WI38 (cell line): ENCODE results near the gene SELENOO.
"Not testable (repeated sequence)": the region's sequence is repeated elsewhere in the genome, so short reads cannot be mapped to it uniquely, and the experiment has no call there.

ENCODE experiments used
- H3K4me3 ChIP-seq: 2 replicates; pipeline ENCODE4 v1.5.1; 2011; ENCODE audit warnings: low read depth, mild to moderate bottlenecking, control low read depth, low read length
- TF ChIP-seq, protein P1 (sequence below): IDR thresholded peaks from 2 replicates; pipeline ENCODE4 v1.5.1; 2012; ENCODE audit warnings: low read depth, mild to moderate bottlenecking, control low read depth, low read length

Gene SELENOO

DNA sequence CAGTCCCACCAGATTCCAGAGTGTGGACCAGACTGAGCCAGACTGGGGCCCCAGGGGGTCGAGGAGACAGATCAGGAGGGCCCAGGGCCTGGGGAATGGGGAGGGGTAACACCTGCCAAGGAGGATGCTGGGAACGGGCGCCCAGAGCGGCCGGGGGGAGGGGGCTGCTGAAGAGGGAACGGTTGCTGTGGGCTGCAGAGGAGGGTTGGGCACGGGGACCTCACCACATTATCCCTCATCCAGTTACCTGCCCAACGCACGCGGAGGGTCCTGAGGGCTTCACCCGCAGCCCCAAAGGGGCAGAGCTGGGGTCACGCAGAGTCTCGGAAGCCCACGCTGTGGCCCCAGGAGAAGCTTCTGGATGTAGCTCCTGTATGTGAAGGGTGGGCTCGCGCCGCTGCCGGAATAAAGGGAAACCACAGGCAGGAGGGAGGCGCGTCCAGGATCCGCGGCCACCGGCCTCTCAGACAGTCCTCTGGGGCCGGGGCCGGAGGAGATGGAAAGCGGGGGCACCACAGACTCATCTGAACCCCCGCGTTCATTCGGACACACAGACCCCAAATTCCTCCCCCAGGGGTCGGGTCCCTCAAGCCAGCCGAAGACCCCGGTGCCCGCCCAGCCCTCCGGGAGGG, 866 bp upstream of the SELENOO start:
- TF ChIP-seq, protein P1, sequence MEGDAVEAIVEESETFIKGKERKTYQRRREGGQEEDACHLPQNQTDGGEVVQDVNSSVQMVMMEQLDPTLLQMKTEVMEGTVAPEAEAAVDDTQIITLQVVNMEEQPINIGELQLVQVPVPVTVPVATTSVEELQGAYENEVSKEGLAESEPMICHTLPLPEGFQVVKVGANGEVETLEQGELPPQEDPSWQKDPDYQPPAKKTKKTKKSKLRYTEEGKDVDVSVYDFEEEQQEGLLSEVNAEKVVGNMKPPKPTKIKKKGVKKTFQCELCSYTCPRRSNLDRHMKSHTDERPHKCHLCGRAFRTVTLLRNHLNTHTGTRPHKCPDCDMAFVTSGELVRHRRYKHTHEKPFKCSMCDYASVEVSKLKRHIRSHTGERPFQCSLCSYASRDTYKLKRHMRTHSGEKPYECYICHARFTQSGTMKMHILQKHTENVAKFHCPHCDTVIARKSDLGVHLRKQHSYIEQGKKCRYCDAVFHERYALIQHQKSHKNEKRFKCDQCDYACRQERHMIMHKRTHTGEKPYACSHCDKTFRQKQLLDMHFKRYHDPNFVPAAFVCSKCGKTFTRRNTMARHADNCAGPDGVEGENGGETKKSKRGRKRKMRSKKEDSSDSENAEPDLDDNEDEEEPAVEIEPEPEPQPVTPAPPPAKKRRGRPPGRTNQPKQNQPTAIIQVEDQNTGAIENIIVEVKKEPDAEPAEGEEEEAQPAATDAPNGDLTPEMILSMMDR: no peak
- peak overlapping the region; percentile 72 for H3K4me3 ChIP-seq

DNA sequence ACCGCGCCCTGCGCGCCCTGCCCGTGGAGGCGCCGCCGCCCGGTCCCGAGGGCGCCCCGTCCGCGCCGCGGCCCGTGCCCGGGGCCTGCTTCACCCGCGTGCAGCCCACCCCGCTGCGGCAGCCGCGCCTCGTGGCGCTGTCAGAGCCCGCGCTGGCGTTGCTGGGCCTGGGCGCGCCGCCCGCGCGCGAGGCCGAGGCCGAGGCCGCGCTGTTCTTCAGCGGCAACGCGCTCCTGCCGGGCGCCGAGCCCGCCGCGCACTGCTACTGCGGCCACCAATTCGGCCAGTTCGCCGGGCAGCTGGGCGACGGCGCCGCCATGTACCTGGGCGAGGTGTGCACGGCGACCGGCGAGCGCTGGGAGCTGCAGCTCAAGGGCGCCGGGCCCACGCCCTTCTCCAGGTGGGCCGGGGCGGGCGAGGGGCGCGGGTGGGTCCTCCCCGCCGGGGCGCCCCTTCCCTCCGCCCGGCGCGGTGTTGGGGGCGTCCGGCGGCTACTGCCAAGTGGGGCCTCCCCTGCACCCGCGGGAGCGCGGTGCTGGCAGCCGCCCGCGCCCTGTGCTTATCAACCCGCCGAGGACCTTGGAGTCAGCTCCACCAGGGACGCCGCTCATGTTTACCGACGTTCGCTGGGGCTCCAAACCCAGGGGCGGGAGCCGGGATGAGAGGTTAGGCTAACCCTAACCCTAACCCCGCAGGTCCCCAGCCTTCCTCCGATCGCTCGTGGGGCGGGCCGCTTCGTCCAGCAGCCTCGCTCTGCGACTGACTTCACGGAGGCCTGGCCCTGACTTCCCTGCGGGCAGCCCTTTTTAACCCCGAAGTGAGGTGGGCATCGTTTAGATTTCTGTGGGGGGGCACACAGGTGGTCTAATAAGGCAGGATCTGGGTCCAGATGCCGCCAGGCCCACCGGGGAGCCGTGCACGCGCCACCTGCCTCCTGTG, 649 bp downstream of the SELENOO start:
- TF ChIP-seq, protein P1: no peak
- H3K4me3 ChIP-seq: peak overlapping the region; percentile 72

DNA sequence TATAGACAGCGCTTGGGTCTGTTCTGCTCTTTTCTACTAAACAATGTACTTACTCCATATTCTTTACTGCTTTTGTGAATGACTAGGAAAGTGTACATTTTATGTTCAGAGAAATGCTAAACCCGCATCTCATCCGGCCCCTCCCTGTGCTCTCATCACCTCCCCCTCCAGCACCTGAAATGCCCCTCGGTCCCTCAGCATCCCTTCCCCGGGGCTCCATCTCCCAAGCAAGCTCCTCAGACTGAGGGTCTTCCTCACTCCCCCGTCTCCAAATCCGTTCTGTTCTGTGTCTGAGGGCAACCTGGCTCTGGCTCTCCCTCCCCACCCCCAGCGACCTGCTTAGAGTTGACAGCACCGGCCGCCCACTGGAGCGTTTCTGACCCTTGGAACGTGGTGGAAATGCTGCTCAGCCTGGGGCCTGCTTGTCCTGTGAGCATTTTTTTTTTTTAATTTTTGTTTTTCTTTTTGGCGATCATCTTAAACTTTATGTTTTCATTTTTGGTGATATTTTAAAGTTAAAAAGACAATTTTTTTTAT, 1.4 kb downstream of the SELENOO start:
- peak overlapping the region; percentile 72 for H3K4me3 ChIP-seq
- TF ChIP-seq, protein P1: no peak

DNA sequence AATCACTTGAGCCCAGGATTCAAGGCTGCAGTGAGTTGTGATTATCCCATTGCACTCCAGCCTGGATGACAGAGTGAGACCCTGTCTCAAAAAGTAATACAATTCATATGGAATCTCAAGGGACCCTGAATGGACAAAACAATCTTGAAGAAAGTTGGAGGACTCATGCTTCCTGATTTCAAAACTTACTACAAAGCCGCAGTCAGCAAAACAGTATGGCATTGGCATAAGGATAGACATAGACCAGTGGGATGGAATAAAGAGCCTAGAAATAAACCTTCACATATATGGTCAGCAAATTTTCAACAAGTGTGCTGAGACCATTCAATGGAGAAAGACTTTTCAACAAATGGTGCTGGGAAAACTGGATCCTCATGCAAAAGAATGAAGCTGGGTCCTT, 2.5 kb downstream of the SELENOO start:
- H3K4me3 ChIP-seq: no peak overlapping the region
- TF ChIP-seq, protein P1: no peak

DNA sequence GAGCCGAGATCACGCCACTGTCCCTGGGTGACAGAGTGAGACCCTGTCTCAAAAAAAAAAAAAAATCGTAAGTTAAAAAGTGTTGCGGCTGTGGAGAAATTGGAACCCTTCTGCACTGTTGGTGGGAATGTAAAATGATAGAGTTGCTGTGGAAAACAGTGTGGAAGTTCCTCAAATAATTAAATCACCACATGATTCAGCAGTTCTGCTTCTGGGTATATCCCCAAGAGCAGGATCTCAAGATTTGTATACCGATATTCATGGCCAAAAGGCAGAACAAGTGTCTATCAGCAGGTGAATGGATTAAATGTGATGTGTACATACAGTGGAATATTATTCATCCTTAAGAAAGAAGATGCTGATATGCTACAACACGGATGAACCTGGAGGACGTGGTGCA, 3.8 kb downstream of the SELENOO start:
- TF ChIP-seq, protein P1: no peak
- H3K4me3 ChIP-seq: no peak overlapping the region

GRCh38 chr22:50204998-50205397, 4.2 kb downstream of the SELENOO start:
- not testable (repeated sequence) for H3K4me3 ChIP-seq

- H3K4me3 ChIP-seq: no peak overlapping the region
- TF ChIP-seq, protein P1: no peak
Measured at GRCh38 chr22:50205781-50206569, 5.2 kb downstream of the SELENOO start.
